ENCODE results near the gene GFI1.

- TF ChIP-seq, protein P1, sequence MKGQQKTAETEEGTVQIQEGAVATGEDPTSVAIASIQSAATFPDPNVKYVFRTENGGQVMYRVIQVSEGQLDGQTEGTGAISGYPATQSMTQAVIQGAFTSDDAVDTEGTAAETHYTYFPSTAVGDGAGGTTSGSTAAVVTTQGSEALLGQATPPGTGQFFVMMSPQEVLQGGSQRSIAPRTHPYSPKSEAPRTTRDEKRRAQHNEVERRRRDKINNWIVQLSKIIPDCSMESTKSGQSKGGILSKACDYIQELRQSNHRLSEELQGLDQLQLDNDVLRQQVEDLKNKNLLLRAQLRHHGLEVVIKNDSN (CRISPR knock-in tag; IDR thresholded peaks at IDR 0.05), result no peak
- no peak for TF ChIP-seq USF2 (CRISPR knock-in tag; IDR thresholded peaks at IDR 0.05)
Measured at GRCh38 chr1:92515796-92516201, 29.1 kb upstream of the GFI1 start.

Data from WTC11 (cell line).